ENCODE measurements around the gene SRL.

The SRL gene

GRCh38 chr16:4241928-4242283 is at the start of gene SRL:
Gene SRL (minus strand): TSS chr16:4242080. CDS start chr16:4242067, 13 bp downstream.
- FAIRE-seq = no peak

- FAIRE-seq = no peak
Measured at GRCh38 chr16:4290236-4290830, 48.5 kb upstream of the SRL start.

- FAIRE-seq = no peak
Measured at GRCh38 chr16:4288148-4288921, 46.5 kb upstream of the SRL start.

DNA sequence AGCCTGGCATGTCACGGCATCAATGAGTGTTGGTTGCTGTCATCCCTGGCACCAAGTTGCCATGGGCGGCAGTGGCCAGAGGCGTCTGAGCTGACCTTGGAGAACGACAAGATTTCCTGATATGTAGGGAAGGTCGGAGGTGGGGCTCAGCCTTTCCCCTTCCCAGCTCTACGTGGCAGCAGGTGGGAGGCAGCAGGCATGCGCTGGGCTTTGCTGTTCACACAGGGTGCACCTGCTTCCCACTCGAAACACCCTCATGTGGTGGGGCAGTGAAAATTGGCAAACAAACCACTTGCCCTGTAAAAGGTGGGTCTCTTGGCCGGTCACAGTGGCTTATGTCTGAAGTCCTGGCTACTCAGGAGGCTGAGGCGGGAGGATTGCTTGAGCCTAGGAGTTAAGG is 43.3 kb upstream of the SRL start:
- no peak for FAIRE-seq

- no peak for FAIRE-seq
Measured at GRCh38 chr16:4283939-4284338, 42.1 kb upstream of the SRL start.

- FAIRE-seq = no peak
Measured at GRCh38 chr16:4283441-4283840, 41.6 kb upstream of the SRL start.

DNA sequence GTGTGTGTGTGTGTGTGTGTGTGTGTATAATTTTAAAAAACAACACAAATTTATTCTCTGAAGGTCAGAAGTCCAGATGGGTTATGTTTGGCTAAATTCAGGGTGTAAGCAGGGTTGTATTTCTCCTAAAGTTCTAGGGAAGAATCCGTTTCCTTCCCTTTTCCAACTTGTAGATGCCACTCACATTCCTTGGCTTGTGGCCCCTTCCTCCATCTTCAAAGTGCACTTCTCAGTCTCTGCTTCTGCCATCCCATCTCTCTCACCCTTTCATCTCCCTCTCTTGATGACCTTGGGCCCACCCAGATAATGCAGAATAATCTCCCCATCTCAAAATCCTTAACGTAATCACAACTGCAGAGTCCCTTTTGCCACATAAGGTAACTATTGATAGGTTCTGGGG is 38.7 kb upstream of the SRL start:
- FAIRE-seq = no peak

DNA sequence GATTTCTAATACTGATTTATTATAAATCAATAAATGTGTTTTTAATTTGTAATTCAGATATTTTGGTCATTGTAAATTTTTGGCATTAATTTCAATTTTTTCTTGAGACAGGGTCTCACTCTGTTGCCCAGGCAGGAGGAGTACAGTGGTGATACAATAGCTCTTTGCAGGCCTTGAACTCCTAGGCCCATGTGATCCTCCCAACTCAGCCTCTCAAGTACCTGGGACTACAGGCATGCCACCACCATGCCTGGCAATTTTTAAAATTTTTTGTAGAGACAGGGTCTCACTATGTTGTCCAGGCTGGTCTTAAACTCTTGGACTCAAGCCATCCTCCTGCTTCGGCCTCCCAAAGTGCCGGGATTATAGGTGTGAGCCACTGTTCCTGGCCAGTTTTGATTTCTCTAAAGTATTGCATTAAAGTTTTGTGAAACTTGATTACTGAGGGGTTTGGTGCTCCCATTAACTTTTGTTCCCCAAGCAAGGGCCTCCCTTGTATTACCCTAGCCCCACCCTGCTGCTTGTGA is 36.2 kb upstream of the SRL start:
- no peak for FAIRE-seq

GRCh38 chr16:4275861-4276260 is 34.0 kb upstream of the SRL start:
- FAIRE-seq = no peak

- no peak for FAIRE-seq
Measured at GRCh38 chr16:4273858-4274311, 32.0 kb upstream of the SRL start.

DNA sequence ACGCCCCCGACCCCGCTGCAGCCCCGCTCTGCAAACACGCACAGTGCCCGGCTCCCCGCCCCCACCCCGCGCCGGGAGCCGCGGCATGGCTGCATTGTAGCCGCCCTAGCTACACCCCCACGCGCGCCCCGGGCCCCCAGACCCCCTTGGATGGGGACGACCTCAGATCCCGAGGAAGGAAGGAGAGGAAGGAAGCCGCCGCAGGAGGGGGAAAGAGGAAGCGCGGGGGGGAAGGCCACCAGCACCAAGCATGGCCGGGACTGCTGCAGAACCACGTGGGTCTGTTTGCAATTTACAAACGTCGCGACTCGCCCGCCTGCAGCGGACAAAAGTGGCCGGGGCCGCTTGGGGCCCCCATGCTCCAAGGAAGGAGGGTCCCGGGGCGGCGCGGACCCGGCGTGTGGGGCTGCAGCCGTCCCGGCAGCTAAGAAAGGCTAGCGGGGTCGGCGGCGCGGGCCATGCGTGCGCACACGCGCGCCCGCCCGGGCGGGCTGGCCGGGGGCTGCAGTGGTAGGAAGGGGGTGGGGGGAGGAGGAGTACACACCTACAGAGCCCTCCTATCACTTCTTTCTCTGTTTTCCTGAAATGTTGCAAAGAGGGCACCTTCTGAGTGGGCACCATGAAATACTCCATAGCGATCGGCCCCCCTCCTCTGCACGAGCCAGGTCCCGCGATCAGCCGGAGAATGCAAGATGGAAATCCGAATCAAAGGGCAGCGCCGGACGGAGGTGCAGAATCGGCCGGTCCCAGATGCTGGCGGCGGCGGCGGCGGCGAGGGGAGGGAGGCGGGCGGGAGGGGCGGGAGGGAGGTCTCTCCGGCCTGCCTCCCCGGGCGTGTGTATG is 30.5 kb upstream of the SRL start:
- no peak for FAIRE-seq

DNA sequence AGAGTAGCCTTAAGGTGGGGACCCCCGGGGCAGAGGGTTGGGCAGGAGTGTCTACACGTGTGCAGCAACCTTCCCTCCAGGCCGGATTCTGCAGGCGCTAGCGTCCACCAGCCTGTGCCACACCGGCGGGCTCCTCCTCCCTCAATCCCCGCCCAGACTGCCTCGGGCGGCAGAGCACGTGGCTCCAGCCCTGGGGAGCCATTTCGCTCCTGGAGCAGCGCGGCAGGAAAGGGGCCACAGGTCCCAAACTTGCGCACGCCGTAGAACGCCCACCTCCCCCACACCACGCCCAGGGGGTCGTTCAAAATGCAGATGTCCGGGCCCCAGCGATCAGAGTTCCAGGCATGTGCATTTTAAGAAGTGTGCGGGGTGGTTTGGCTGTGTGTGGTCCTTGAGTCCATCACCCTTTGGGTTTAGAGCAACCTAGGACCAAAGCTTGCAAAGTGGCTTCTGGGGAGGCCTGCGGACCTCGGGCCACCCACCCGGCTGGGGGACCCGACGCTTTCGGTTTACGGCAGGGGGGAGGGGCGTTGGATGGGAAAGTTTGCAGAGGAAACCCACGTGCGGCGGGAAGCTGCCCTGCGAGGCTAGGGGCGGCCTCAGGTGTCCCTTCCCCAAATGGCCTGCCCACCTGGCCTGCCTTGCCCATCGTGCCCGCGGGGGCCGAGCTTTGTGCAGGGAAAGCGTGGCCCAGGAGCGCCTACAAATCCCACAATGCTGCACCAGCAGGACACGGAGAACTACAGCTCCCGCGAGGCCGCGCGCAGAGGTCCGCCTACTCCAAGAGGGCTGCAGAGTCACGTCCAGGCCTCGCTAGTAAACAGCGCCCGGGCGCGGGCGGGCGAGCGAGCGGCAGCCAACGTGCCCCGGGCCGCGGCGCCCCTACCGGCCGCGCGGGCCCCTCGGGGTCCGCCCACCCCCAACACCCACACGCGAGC is 29.6 kb upstream of the SRL start:
- no peak for FAIRE-seq

DNA sequence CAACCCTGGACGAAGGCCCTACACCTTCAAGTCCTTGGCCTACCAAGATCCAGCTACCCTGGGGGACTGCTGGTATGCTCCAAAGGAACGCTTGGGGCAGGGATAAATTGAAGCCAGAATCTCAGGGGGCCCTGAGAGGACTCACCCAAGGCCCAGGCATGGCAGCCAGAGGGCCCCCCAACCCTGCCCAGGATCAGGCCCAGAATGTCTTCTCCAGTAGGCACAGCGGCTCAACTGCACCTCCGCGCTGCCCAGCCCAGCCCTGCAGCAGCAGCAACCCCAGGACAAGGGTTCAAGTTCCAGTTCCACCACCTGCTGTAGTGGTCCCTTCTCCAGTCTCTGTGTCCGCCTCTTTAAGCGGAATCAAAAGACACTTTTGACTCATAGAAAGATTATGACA is 28.7 kb upstream of the SRL start:
- FAIRE-seq = no peak

GRCh38 chr16:4270091-4270490 is 28.2 kb upstream of the SRL start:
- no peak for FAIRE-seq

DNA sequence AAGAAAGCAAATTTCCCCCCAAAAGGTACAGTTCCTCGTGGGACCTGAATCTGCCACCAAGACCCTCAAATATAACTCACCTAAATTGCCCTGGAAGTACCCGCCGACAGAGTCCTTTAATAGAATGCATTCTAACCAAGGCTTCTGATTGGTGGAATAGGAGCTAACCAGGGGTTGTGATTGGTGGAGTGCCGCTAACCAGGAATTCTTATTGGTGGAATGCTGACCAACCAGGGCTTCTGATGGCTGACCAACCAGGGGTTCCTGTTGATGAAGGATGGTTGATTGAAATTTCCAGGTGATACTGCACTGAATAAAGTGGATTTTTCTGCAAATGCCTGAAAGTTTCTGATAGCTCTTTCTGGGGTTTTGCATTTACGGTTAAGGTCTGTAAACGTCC is 24.5 kb upstream of the SRL start:
- FAIRE-seq = no peak

- FAIRE-seq = no peak
Measured at GRCh38 chr16:4265676-4266075, 23.8 kb upstream of the SRL start.

DNA sequence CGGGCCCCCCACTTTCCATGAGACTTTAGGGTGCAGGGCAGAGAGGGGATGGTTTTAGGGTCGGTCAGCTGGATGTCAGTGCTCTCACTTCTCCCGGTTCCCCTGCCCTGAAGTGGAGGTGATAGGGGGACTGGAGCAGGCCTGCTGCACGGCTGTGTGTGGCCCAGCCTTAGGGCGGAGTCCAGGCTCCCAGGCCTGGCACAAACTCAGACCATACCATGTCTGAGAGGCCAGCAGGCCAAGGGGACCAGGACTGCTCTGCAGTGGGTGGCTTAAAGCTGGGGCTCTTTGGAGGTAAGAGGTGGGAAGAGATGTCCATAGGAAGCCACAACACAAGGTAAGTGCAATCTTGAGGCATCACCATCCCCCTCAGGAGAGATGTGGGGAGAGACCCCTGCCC is 22.7 kb upstream of the SRL start:
- no peak for FAIRE-seq

DNA sequence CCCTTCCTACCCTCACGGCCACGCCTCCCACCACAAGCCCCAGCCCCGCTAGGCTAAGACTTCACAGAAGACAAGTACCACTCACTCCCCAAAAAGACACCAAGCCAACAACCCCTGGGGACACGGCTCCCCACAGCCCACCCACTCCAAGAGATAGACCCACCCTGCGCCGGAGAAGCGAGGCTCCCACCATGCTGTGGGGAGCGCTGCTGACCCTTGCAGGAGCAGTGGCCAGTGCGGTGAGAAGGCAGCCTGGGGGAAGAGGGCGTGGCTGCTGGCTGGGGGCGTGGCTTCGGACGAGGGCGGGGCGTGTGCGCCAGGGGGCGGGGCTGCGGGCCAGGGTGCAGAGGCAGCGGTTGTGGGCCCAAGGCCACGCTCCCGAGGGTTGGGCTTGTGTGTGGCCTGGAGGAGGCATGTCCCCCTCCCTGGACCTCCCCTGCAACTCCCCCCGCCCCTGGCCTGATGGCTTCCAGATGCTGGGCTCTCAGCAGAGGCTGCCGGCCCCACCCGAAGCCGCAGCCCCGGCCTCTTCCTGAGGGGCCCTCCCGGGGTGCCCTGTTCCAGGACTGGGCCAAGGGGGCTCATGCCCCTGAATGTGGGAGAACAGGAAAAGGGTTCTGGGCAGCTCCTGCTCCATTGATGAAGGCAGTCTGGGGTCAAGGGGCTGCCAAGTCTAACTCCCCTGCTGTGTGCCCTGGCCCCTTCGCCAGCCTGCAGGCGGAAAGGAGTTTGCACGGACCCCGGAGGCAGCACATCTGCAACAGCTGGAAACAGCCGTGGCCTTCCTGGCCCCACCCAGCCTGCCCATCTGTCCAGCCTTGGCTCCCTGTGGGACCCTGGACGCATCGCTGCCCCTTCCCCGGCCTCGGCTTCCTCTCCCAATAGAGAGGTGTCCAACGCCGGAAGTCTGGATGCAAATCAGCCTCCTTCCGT is 21.9 kb upstream of the SRL start:
- FAIRE-seq = no peak

DNA sequence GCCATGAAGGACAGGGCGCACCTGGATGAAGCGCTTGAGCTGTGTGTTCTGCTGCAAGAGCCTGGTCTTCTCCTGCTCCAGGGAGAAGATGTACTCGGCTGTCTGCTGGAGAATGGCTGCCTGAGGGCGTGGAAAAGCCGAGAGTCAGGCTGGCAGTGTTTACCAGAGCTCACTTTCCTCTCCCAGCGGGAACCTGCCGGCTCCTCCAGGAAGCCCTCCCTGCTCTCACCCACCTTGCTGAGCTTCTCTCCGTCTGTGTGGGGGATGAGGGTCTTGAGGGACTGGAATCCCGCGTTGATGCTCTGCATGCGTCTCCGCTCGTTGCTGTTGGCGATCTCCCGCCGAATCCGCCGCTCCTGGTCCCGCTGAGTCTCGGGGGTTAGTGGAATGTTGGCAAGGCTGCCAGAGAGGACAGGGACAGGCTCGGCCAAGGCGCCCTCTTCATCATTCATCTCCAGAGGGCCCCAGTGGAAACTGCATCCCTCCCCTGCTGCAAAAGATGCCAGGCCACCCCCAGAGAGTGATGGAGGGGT is 20.5 kb upstream of the SRL start:
- no peak for FAIRE-seq

DNA sequence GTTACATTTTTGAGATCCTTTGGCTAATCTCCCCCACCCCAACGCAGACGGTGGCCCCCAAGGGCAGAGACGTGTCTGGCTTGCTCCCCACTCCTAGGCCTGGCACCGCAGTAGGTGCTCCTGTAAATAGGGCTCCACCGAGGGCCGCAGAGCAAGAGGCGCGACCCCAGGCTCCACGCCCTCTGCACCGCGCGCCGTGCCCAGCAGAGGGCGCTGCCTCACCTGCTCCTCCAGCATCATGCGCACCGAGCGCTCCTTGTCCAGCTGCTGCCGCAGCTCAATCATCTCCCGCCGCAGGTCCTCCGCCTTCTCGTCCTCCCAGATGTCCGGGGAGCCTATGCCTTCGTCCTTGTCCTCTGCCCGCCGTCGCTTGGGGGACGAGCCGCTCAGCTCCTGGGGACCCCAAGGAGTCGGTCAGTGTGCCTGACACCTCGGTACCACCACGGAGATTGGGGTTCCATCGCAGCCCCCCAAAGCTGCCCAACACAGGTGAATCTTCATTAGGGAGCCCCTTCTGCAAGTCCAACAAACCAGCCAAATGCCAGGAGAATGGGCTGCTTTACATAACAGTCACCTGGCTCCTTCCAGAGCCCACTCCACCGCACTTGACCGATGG is 19.8 kb upstream of the SRL start:
- no peak for FAIRE-seq

DNA sequence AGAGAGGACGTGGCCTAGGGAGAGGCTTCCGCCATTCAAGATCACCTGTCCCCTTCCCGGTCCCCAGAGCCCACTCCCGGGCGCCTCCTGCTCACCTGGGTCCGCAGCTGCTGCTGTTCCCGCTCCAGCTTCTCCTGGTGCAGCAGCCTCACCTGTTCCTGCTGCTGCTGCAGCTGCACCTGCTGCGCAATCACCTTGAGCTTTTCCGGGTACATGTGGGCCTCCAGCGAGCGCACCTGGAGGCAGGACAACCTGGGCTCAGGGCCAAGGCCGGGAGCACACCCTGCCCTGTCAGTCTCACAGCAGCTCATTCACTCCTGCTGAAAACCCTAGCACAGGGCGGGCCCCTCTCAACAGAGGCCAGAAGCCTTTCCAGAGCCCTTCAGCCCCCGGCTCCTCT is 18.5 kb upstream of the SRL start:
- FAIRE-seq = no peak
